ENCODE measurements around the gene DENND1A. TPM values are rescaled to one million over a fixed set of nuclear protein-coding genes. Genes with fewer than 3 reads are reported as not detected.
A peak's percentile ranks its signal among the peaks of the same experiment; 100 is the strongest.

DENND1A gene
- total and polyA plus RNA-seq, 8 donors, result 4.4 to 109 (median 21.4) TPM

DNA sequence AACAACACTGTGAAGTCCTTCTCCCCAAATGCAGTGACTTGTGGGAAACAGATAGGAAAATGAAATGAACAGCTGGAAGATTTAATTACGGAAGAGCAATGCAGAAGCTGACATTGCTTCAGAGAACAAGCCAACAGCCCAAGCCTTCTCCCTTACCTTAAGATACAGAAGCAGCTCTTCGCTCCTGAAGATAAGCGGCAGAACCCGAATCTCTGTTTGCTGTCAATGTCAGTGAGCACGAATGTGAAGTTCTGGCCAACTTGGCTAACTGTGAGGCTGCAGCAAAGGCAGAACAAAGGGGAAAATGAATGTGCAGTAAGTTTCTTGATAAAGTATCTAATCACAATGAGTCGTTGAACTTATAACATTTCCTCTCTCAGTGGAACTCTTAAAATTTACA, 172.4 kb downstream of the DENND1A start:
- 30 to 48% (median 37%) methylated on average over 6 of the region's 6 CpGs for WGBS, 5 donors
- no peak overlapping the region for H3K27ac ChIP-seq
- DNase-seq, result peak in 1 of 2 donors; percentile 60
- no peaks in the 10 kb centered on the region for H3K27me3 ChIP-seq
- TF ChIP-seq, protein P1, sequence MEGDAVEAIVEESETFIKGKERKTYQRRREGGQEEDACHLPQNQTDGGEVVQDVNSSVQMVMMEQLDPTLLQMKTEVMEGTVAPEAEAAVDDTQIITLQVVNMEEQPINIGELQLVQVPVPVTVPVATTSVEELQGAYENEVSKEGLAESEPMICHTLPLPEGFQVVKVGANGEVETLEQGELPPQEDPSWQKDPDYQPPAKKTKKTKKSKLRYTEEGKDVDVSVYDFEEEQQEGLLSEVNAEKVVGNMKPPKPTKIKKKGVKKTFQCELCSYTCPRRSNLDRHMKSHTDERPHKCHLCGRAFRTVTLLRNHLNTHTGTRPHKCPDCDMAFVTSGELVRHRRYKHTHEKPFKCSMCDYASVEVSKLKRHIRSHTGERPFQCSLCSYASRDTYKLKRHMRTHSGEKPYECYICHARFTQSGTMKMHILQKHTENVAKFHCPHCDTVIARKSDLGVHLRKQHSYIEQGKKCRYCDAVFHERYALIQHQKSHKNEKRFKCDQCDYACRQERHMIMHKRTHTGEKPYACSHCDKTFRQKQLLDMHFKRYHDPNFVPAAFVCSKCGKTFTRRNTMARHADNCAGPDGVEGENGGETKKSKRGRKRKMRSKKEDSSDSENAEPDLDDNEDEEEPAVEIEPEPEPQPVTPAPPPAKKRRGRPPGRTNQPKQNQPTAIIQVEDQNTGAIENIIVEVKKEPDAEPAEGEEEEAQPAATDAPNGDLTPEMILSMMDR (IDR thresholded peaks at IDR 0.05), result no peak
- TF ChIP-seq POLR2A (IDR thresholded peaks at IDR 0.05), result no peak
- TF ChIP-seq POLR2AphosphoS5 (IDR thresholded peaks at IDR 0.05), result no peak
- no peak for TF ChIP-seq EP300 (IDR thresholded peaks at IDR 0.05)
- no peaks in the 10 kb centered on the region for H3K9me3 ChIP-seq
- H3K36me3 ChIP-seq, result peaks cover 0 to 17% (median 8%) of the 10 kb centered on the region in 4 donors
- intact Hi-C loops (cut with DNase I; ENCODE audit: low total_unique reads), result no loop called here
- H3K4me1 ChIP-seq, result peaks cover 3 to 31% (median 20%) of the 10 kb centered on the region in 4 donors
- no peak overlapping the region for H3K4me3 ChIP-seq

DNA sequence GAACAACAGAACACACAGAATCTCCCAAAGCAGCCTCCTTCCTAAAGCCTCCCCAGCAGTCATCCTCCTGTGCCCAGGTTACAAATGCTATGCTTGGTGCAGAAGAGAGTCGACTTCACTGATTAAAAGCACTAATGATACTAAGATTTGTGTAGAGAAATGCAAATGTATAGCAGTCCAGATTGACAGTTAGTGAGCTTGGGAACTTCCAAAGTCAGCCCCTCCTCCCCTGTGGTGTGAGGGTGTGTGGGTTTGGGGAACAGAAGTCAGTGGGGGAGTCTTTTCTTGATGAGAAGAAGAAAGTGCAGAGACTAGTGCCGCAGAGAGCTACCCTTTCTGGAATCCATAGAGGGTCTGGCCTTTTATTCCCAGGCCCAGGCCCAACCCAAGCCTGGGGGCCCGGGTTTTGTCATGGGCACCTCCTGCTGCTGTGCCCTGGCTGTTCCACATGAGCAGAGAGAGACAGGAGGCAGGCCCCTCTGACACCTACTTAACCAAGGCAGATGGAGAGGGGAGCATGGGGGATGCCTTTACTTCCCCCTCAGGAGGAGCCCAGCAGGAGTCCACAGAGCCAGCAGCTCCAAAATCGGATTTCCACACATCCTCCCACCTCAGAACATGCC, 173.3 kb downstream of the DENND1A start:
- intact Hi-C loops (cut with DNase I; ENCODE audit: low total_unique reads), result no loop called here
- Histone ChIP-seq H3K4me3 (no peak overlapping the region), H3K36me3 (peaks cover 0 to 17% (median 8%) of the 10 kb centered on the region in 4 donors), H3K9me3 (no peaks in the 10 kb centered on the region), H3K27ac (no peak overlapping the region), H3K27me3 (no peaks in the 10 kb centered on the region), H3K4me1 (peaks cover 0 to 22% (median 11%) of the 10 kb centered on the region in 4 donors)
- DNase-seq, result no peak
- 92 to 96% (median 94%) methylated on average over 4 of the region's 4 CpGs for WGBS, 5 donors
- TF ChIP-seq, protein P1 (IDR thresholded peaks at IDR 0.05), result no peak
- TF ChIP-seq EP300 (IDR thresholded peaks at IDR 0.05) (no peak), POLR2A (IDR thresholded peaks at IDR 0.05) (no peak), POLR2AphosphoS5 (IDR thresholded peaks at IDR 0.05) (no peak)

DNA sequence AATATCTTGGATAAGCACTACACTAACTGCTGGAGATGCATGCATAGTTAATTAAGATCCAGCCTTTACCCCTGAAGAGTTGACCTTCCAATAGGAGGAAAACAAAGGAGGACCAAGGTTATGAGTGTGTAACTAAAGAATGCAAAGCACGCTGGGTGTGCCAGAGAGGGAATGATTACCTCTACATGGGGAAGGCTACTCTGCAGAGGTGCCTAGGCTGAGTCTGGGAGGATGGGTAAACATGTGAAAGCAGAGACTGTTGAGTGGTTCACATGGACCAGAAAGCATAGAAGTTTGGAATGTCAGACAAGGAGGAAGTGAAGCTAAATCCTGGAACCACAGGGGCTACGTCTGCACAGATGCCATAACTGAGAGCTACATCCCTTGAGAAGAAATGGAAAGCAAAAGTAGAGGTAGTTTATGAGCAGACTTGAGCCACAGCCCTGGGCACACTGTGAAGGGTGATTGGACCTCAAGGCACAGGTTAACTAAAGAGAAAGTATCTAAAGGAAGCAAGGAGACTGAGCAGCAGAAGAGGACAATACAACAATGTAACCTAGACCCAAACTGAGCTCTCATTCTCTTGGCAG, 176.2 kb downstream of the DENND1A start:
- peaks cover 0 to 17% (median 8%) of the 10 kb centered on the region in 4 donors for H3K36me3 ChIP-seq
- WGBS, 5 donors, result 85 to 98% (median 93%) methylated on average over 2 of the region's 2 CpGs
- intact Hi-C loops (cut with DNase I; ENCODE audit: low total_unique reads), result no loop called here
- peaks cover 0 to 33% (median 11%) of the 10 kb centered on the region in 4 donors for H3K4me1 ChIP-seq
- H3K4me3 ChIP-seq, result no peak overlapping the region
- H3K27me3 ChIP-seq, result no peaks in the 10 kb centered on the region
- TF ChIP-seq, protein P1 (IDR thresholded peaks at IDR 0.05), result no peak
- TF ChIP-seq EP300 (IDR thresholded peaks at IDR 0.05) (no peak), POLR2A (IDR thresholded peaks at IDR 0.05) (no peak), POLR2AphosphoS5 (IDR thresholded peaks at IDR 0.05) (no peak)
- H3K9me3 ChIP-seq, result no peaks in the 10 kb centered on the region
- DNase-seq, result no peak
- H3K27ac ChIP-seq, result no peak overlapping the region

DNA sequence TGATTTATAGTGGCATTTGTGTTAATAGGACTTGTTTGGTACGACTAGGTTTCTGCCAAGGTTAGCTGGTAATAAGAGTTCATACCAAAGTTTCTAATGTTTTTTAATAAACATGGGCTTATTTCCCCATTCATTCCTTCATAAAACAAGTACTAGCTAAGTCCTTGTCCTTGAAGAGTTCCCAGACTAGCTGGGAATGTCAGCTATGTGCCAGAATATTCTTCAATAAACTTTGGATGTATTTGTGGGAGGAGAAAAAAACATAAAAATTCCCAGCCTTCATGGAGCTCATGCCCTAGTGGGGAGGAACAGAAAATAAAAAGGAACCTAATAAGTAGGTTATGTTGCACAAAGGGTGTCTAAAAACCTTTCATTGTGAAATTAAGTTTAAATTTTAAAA, 176.9 kb downstream of the DENND1A start:
- DNase-seq, result no peak
- H3K27ac ChIP-seq, result no peak overlapping the region
- WGBS, 5 donors, result 68 to 86% (median 84%) methylated on average over 1 of the region's 1 CpG
- peaks cover 0 to 17% (median 8%) of the 10 kb centered on the region in 4 donors for H3K36me3 ChIP-seq
- no peak for TF ChIP-seq POLR2A (IDR thresholded peaks at IDR 0.05)
- TF ChIP-seq, protein P1 (IDR thresholded peaks at IDR 0.05), result no peak
- no peak for TF ChIP-seq POLR2AphosphoS5 (IDR thresholded peaks at IDR 0.05)
- no peak for TF ChIP-seq EP300 (IDR thresholded peaks at IDR 0.05)
- no peaks in the 10 kb centered on the region for H3K9me3 ChIP-seq
- intact Hi-C loops (cut with DNase I; ENCODE audit: low total_unique reads), result no loop called here
- peaks cover 0 to 31% (median 10%) of the 10 kb centered on the region in 4 donors for H3K4me1 ChIP-seq
- no peaks in the 10 kb centered on the region for H3K27me3 ChIP-seq
- H3K4me3 ChIP-seq, result no peak overlapping the region
